Stomach (tissue), 9 donors: ENCODE data around the gene TUBA4B. TPM values are rescaled to one million over a fixed set of nuclear protein-coding genes. Genes with fewer than 3 reads are reported as not detected.

ENCODE experiments used
- DNase-seq, 2 donors: peaks; one replicate each; pipeline versions ENCODE4 v3.0.0 to v3.0.0-alpha.2; 2013 to 2019
- H3K27ac ChIP-seq, 5 donors: fragments of 200-600 bp in 4 of 5; sonication (generic) in 4 of 5; one replicate each; pipeline ENCODE4 v1.5.1; 2013 to 2019; ENCODE audit warnings: mild to moderate bottlenecking in 1 of 5, moderate library complexity in 1 of 5
- H3K27me3 ChIP-seq, 3 donors: fragments of 200-600 bp; sonication (generic); one replicate each; pipeline ENCODE4 v1.5.1; 2017 to 2019; ENCODE audit warnings: mixed run types in 1 of 3
- H3K36me3 ChIP-seq, 4 donors: fragments of 200-600 bp; sonication (generic); 1 replicate in 3 of 4; 2 replicates in 1 of 4; pipeline ENCODE4 v1.5.1; 2016 to 2019
- H3K4me1 ChIP-seq, 4 donors: fragments of 200-600 bp; sonication (generic); one replicate each; pipeline ENCODE4 v1.5.1; 2016 to 2019
- H3K4me3 ChIP-seq, 4 donors: fragments of 200-600 bp; sonication (generic) in 3 of 4; one replicate each; pipeline ENCODE4 v1.5.1; 2016 to 2019; ENCODE audit warnings: mild to moderate bottlenecking in 1 of 4
- H3K9me3 ChIP-seq, 4 donors: fragments of 200-600 bp; sonication (generic); one replicate each; pipeline ENCODE4 v1.5.1; 2016 to 2019
- CTCF ChIP-seq, 7 experiments: fragments of 450-650 bp in 4 of 7; fragments of 200-600 bp in 3 of 7; sonication (generic) in 3 of 7; IDR thresholded peaks; one replicate each; pipeline ENCODE4 v1.5.1; 2016 to 2019; ENCODE audit warnings: antibody characterized with exemption in 7 of 7, control low read depth in 2 of 7, mild to moderate bottlenecking in 1 of 7
- EP300 ChIP-seq: sonication (generic); formaldehyde crosslinking; IDR thresholded peaks from one replicate; pipeline ENCODE4 v1.6.1; 2017; ENCODE audit warnings: antibody characterized with exemption
- POLR2A ChIP-seq, 4 donors: fragments of 450-650 bp; IDR thresholded peaks; one replicate each; pipeline ENCODE4 v1.6.1; 2016; ENCODE audit warnings: antibody characterized with exemption in 4 of 4, control low read depth in 2 of 4, mild to moderate bottlenecking in 1 of 4, moderate library complexity in 1 of 4
- POLR2AphosphoS5 ChIP-seq, 3 donors: sonication (generic); formaldehyde crosslinking; IDR thresholded peaks; one replicate each; pipeline ENCODE4 v1.6.1; 2016; ENCODE audit warnings: antibody characterized with exemption in 3 of 3
- WGBS, 5 donors: extraction: QIAGEN DNeasy Blood & Tissue Kit in 3 of 5; methylation state at CpG; one replicate each; pipeline versions ENCODE4 v1.1.5 to v1.1.7; 2013 to 2018; 5-methylcytosine and 5-hydroxymethylcytosine counted together
- intact Hi-C: fragments of 100-400 bp; cut with DNase I; formaldehyde crosslinking; loops from one replicate; pipeline ENCODE4 v1.15.1; 2023; ENCODE audit warnings: low total_unique reads
- polyA plus RNA-seq, 3 donors: library from polyadenylated mRNA; stranded (reverse); fragments of 200-250 nt; gene quantifications; one replicate each; pipeline ENCODE4 v1.2.3, GENCODE V29; 2013
- total RNA-seq, 5 donors: library from RNA; depleted of rRNA; stranded (reverse); fragments of >200 nt; gene quantifications; one replicate each; pipeline versions ENCODE4 v1.1.0 to v1.2.3, GENCODE V29; 2014 to 2016
- donor health status: healthy with polysubstance abuse.
- donor health status: Bipolar disorder and iron deficiency.
- donor health status: healthy.

The TUBA4B gene
- total and polyA plus RNA-seq, 8 donors = not detected

GRCh38 chr2:219223831-219224610 lies 29.0 kb upstream of the TUBA4B start:
- Histone ChIP-seq H3K4me1 (peaks cover 20 to 54% (median 28%) of the 10 kb centered on the region in 4 donors), H3K27me3 (no peaks in the 10 kb centered on the region), H3K9me3 (no peaks in the 10 kb centered on the region), H3K4me3 (no peak overlapping the region), H3K36me3 (peaks cover 59 to 78% (median 75%) of the 10 kb centered on the region in 4 donors), H3K27ac (no peak overlapping the region)
- intact Hi-C loops = loop anchor here (10.0 kb wide), 1 partner anchor 61 kb away; no protein-coding TSS in a partner anchor
- no peak for TF ChIP-seq POLR2A (IDR thresholded peaks at IDR 0.05)
- TF ChIP-seq POLR2AphosphoS5 (IDR thresholded peaks at IDR 0.05) = no peak
- no peak for TF ChIP-seq EP300
- DNase-seq = no peak
- 87 to 96% (median 93%) methylated on average over 29 to 31 of the region's 31 CpGs for WGBS, 5 donors

- H3K36me3 ChIP-seq = peaks cover 55 to 69% (median 67%) of the 10 kb centered on the region in 4 donors
- 80 to 94% (median 90%) methylated on average over 3 of the region's 3 CpGs for WGBS, 5 donors
- no peak for TF ChIP-seq POLR2A (IDR thresholded peaks at IDR 0.05)
- no peak for TF ChIP-seq EP300
- TF ChIP-seq POLR2AphosphoS5 (IDR thresholded peaks at IDR 0.05) = no peak
- TF ChIP-seq CTCF (IDR thresholded peaks at IDR 0.05) = no peak
Observed at GRCh38 chr2:219225350-219225749, 27.7 kb upstream of the TUBA4B start.

GRCh38 chr2:219228041-219228910 lies 24.8 kb upstream of the TUBA4B start:
- peak in 1 of 2 donors; percentile 32 for DNase-seq
- WGBS, 5 donors = 33 to 46% (median 41%) methylated on average over 4 to 7 of the region's 7 CpGs

More at GRCh38 chr2:219225350-219225749, 27.7 kb upstream of the TUBA4B start:
- H3K9me3 ChIP-seq = no peaks in the 10 kb centered on the region
- intact Hi-C loops = loop anchor here (10.0 kb wide), 1 partner anchor 59 kb away; no protein-coding TSS in a partner anchor
- DNase-seq = no peak
- H3K4me1 ChIP-seq = peaks cover 13 to 44% (median 23%) of the 10 kb centered on the region in 4 donors
- H3K4me3 ChIP-seq = no peak overlapping the region
- H3K27ac ChIP-seq = no peak overlapping the region
- H3K27me3 ChIP-seq = no peaks in the 10 kb centered on the region

GRCh38 chr2:219228911-219229304 lies 24.1 kb upstream of the TUBA4B start:
- H3K27me3 ChIP-seq = no peaks in the 10 kb centered on the region
- peaks cover 19 to 57% (median 38%) of the 10 kb centered on the region in 4 donors for H3K4me1 ChIP-seq
- WGBS, 5 donors = 1 to 20% (median 1%) methylated on average over 1 to 19 of the region's 19 CpGs
- intact Hi-C loops = loop anchor here (10.0 kb wide), 1 partner anchor 56 kb away; no protein-coding TSS in a partner anchor
- DNase-seq = no peak
- peak overlapping the region; percentile 64 to 82 (median 78) for H3K4me3 ChIP-seq
- TF ChIP-seq CTCF (IDR thresholded peaks at IDR 0.05) (no peak), POLR2A (IDR thresholded peaks at IDR 0.05) (no peak), EP300 (no peak), POLR2AphosphoS5 (IDR thresholded peaks at IDR 0.05) (no peak)
- peak overlapping the region; percentile 95 to 98 (median 96) for H3K27ac ChIP-seq
- H3K9me3 ChIP-seq = no peaks in the 10 kb centered on the region
- peaks cover 38 to 59% (median 53%) of the 10 kb centered on the region in 4 donors for H3K36me3 ChIP-seq

More at GRCh38 chr2:219228041-219228910, 24.8 kb upstream of the TUBA4B start:
- no peaks in the 10 kb centered on the region for H3K27me3 ChIP-seq
- TF ChIP-seq POLR2A (IDR thresholded peaks at IDR 0.05) (no peak), CTCF (IDR thresholded peaks at IDR 0.05) (no peak), POLR2AphosphoS5 (IDR thresholded peaks at IDR 0.05) (no peak), EP300 (no peak)
- H3K36me3 ChIP-seq = peaks cover 38 to 59% (median 53%) of the 10 kb centered on the region in 4 donors
- peaks cover 19 to 57% (median 38%) of the 10 kb centered on the region in 4 donors for H3K4me1 ChIP-seq
- H3K9me3 ChIP-seq = no peaks in the 10 kb centered on the region
- intact Hi-C loops = loop anchor here (10.0 kb wide), 1 partner anchor 57 kb away; no protein-coding TSS in a partner anchor
- H3K4me3 ChIP-seq = peak overlapping the region; percentile 64 to 82 (median 78)
- peak overlapping the region in 4 of 5 donors; percentile 95 to 98 (median 96) for H3K27ac ChIP-seq
